ENCODE results near the gene ERG.

The ERG gene

GRCh38 chr21:38491536-38491935 is 6.7 kb downstream of the ERG start:
- DNase-seq (ENCODE audit: extremely low read depth, low read depth) = no peak
- TF ChIP-seq CTCF (IDR thresholded peaks at IDR 0.05; ENCODE audit: low read depth, low read length) = no peak

GRCh38 chr21:38490411-38491020 is 7.8 kb downstream of the ERG start:
- no peak for DNase-seq (ENCODE audit: extremely low read depth, low read depth)
- no peak for TF ChIP-seq CTCF (IDR thresholded peaks at IDR 0.05; ENCODE audit: low read depth, low read length)

- no peak for TF ChIP-seq CTCF (IDR thresholded peaks at IDR 0.05; ENCODE audit: low read depth, low read length)
- no peak for DNase-seq (ENCODE audit: extremely low read depth, low read depth)
These were observed 8.5 kb downstream of the ERG start for GRCh38 chr21:38489729-38490128.

- no peak for TF ChIP-seq CTCF (IDR thresholded peaks at IDR 0.05; ENCODE audit: low read depth, low read length)
- DNase-seq (ENCODE audit: extremely low read depth, low read depth) = no peak
These were observed 9.0 kb downstream of the ERG start for GRCh38 chr21:38489271-38489652.

- TF ChIP-seq CTCF (IDR thresholded peaks at IDR 0.05; ENCODE audit: low read depth, low read length) = no peak
- no peak for DNase-seq (ENCODE audit: extremely low read depth, low read depth)
These were observed 9.5 kb downstream of the ERG start for GRCh38 chr21:38488640-38489270.

GRCh38 chr21:38487901-38488639 is 10.2 kb downstream of the ERG start:
- no peak for DNase-seq (ENCODE audit: extremely low read depth, low read depth)
- no peak for TF ChIP-seq CTCF (IDR thresholded peaks at IDR 0.05; ENCODE audit: low read depth, low read length)

- no peak for TF ChIP-seq CTCF (IDR thresholded peaks at IDR 0.05; ENCODE audit: low read depth, low read length)
- no peak for DNase-seq (ENCODE audit: extremely low read depth, low read depth)
These were observed 11.6 kb downstream of the ERG start for GRCh38 chr21:38486706-38487105.

Measured in AG09319 (cell line).